Dermis microvascular lymphatic vessel endothelial cell (primary cell): ENCODE measurements around the gene ZNF280C. TPM values are rescaled to one million over a fixed set of nuclear protein-coding genes. Genes with fewer than 3 reads are reported as not detected.
"Not testable (repeated sequence)": the region's sequence is repeated elsewhere in the genome, so short reads cannot be mapped to it uniquely, and the experiment has no call there.

Experiments
- DNase-seq, 2 donors: peaks; one replicate each; pipeline versions ENCODE4 v3.0.0 to v3.0.0-alpha.2; 2010; ENCODE audit warnings: low read depth in 2 of 2
- total RNA-seq: library from RNA; depleted of rRNA; stranded (reverse); fragments of >200 nt; gene quantifications from 2 replicates; pipeline ENCODE4 v1.2.1, GENCODE V29; 2014

The ZNF280C gene
- total RNA-seq, 1 donor from 2014 or later, result 1.5 TPM

DNA sequence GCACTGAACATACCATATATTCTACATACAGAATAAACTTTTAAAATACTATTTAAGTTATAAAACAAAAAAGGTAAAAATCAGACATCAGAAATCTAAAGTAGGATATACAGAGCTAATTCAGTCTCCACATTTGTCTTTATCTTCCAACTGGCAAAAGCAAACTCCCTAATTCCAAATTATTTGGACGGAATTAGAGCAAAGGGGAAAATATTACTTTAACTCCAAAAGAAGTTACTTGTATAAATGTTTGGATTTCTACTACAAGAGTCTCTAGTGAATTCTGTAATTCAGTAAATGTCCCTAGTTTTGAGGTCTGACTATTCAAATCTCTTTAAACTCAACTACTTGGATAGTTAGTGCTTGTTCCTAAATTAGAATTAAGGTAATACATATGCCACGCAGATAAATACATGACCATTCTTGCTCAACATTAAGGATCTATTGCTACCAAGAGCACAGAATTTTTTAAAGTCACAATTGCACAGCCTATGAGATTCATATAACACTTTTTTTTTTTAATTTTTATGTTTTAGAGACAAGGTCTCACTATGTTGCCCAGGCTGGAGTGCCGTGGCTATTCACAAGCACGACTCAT is 7.3 kb downstream of the ZNF280C start:
- DNase-seq, result no peak

DNA sequence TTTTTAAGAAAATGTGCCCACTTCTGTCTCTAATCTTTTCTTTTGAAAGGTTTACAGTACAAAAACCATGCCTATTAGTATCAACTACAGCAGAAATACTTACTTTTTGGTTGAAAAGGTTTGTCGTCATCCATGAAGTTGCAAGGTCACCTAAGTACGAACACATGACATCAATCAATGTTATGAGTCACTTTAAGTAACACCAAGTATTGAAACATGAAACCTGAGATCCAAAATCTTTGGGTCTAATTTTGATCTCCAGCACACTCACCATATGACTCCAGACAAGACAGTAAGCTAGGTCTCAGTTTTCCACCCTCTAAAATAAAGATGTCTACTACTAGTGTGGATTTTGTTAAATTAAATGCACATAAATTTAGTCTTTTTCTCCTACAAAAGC is 8.4 kb downstream of the ZNF280C start:
- no peak for DNase-seq

DNA sequence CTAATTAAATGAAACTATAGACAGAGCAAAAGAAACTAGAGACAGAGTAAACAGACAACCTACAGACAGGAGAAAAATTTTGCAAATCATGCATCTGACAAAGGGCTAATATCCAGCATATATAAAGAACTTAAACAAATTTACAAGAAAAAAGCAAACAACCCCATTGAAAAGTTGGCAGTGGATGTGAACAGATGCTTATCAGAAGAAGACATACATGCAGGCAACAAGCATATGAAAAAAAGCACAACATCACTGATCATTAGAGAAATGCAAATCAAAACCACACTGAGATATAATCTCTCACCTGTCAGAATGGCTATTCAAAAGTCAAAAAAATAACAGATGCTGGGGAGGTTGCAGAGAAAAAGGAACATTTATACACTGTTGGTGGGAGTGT is 14.8 kb downstream of the ZNF280C start:
- DNase-seq, result no peak

DNA sequence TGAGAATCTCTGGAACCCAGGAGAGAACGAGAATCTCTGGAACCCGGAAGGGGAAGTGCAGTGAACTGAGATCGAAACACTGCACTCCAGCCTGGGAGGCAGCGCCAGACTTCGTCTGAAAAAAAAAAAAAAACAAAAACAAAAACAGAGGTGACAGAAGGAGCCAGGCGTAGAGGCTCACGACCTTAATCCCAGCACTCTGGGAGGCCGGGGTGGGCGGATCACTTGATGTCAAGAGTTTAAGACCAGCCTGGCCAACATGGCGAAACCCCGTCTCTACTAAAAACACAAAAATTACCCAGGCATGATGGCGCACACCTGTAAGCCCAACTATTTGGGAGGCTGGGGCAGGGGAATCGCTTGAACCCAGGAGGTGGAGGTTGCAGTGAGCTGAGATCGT is 17.0 kb downstream of the ZNF280C start:
- no peak for DNase-seq

DNA sequence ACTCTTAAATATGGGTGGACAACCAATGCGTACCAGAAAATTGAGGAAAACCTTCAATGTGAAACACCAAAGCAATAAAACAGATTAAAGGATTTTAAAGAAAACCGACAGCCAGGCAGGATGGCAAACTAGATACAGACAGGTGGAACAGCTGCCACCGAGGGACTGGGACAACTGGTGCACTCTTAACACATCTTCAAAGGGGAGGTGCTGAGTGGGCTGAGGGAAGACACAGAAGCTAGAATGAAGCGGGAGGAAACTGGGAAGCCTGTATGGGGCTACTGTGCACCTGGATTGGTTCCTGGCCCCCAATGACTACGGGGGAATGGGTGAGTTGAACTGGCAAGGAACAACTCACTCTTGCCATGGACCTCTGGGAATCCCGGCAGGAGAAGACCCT is 20.7 kb downstream of the ZNF280C start:
- no peak for DNase-seq

DNA sequence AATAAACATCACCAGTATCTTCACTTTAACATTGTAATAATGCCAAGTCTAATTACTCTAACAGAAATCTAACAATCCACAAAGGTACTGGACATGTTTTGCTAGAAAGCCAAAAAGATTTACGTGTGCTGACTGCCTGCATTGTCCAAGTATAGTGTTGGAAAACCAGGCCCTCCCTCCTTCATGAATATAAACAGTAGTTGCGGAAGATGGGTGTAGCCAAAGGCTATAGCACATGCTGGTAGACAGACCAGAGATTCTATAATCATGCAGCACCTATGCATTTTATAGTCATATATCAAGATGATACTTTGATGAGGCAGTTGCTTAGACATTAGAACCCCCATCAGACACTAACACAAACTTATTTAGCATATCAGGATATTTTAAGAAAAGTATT is 22.6 kb downstream of the ZNF280C start:
- DNase-seq, result no peak

DNA sequence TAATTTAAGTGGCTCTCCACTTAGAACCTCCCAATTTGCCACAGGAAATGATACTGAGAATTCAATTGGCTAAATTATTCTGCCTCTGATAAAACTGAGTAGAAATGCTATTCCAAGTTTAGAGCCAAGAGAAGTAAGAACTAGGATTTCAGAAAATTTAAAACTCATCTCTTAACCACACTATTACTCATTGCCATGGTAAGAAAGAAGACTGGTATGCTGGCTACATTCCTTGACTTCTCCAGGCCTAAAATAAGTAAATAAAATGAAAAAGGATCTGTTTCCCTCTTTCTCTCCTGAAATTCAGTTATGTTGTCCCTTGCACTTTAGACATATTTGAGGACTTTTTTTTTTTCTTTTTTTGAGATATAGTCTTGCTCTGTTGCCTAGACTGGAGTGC is 23.3 kb downstream of the ZNF280C start:
- DNase-seq, result no peak

DNA sequence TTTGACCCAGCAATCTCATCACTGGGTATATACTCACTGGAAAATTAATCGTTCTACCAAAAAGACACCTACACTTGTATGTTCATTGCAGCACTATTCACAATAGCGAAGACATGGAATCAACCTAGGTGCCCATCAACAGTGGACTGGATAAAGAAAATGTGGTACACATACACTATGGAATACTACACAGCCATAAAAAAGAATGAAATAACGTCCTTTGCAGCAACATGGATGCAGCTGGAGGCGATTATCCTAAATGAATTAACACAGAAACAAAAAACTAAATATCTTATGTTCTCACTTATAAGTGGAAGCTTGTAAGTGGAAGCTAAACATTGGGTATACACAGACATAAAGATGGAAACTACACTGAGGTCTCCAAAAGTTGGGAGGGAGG is 37.5 kb downstream of the ZNF280C start:
- not testable (repeated sequence) for DNase-seq

DNA sequence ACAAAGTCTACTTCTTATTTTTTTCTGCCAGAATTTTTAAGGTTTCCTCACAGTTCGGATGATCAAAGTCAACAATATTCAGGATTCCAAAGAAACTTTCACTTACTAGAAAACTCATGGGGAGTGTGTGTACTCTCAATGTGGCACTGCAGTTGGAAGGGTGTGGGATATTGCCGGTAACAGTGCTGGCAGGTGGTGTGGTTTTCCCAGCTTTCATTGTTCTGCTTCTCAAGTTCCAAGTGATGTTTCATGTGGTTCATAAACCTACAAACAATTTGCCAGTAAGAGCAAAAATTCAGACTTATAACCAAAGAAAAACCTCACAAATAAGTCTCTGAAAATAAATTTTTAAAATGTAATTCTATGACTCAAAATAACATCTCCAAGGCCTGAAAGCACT is 39.8 kb downstream of the ZNF280C start:
- DNase-seq, result no peak

DNA sequence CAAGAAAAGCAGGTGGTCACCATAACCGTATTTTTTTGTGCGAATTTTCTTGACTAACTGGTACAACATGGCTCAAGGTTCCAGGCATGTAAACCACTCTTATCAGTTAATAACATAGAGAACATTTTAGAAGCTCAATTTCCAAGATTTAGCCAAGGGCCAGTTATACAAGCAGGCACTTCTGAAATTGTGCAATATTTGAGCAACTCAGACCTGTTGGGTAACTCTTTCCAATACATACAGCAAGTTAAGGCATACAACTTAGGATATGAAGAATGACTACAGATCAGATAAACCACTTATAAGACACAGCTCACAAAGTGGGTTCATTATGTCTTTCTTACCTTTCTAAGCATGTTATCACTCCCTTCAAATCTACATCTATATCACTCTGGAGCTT is 43.9 kb downstream of the ZNF280C start:
- DNase-seq, result no peak

DNA sequence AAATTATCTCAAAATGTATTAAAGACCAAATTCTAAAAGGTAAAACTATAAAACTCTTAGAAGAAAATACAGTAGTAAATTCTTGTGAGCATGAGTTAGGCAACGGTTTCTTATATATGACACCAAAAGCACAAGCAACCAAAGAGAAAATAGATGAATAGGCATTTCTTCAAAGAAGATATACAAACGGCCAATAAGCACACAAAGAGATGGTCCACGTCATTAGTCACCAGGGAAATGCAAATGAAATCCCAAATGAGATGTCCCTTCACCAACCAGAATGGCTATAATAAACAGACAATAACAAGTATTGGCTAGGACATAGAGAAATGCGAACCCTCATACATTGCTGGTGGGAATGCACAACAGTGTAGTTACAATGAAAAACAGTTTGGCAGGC is 52.4 kb downstream of the ZNF280C start:
- peak in 1 of 2 donors; percentile 6 for DNase-seq

DNA sequence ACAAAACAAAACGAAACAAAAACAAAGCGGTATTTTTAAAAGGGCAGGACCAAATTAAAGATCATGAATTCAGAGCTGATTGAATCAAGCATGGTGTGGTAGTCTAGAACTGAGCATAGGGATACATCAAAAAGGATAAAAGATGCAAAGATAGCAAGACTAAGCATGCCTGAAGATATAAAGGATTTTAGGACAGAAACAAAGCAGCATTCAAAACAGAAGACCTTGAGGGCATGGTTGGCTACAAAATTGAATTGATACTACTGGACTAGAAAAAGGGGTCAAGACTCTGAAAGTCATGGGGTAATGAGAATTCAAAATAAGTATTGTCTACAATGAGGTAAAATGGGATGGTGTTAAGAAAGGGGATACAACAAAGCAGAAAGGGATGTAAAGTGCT is 55.3 kb downstream of the ZNF280C start:
- no peak for DNase-seq

DNA sequence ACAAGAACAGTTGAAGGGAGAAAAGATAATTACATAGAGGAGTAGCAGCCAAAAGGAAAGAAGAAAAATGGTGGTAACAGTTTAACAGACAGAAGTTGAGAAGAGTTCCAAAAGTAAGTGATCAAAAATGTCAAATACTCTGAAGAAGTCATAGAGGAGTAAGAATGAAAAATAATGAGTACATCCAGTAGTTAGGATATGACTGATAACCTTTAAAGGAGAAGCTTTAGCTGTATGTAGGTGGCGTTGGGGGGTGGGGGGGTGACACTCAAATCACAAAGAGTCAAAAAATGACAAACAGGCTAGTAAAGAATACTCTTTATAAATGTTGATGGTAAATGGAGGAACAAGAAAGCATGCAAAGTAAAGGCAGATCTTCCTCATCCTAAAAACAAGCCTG is 56.3 kb downstream of the ZNF280C start:
- no peak for DNase-seq

DNA sequence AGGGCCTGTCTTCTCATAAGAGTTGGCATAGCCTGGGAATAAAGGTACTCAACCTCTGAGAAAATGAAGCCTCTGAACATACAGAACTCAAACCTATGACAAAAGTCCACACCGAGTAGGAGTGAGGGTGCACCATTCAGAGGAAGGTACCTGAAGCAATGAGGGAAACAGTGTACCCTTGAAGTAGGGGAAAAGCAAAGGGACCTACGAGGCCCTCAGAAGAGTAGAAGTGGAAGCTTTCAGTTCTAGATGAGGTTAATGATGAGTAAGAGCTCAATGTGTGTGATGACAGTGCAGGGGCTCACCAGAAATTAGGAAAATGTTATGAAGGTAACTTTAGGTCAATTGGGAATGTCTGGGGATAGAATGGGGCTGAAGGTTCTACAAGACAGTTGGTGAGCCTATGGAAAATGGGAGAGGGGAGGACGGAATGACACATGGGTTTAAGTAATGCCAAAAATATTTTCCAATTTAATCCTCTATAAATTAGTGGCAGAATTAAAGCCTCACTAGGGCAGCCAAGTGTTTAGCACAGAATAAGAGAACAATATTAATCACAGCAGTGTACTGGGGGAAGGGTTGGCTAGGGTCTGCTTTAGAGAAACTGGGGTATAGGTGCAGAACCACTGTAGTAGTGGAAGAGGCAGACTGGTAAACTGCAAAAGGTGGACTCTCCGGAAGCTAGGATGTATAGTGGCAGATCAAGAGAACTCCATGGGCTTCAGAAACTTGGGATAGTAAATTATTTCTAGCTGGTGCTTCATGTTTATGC is 57.1 kb downstream of the ZNF280C start:
- no peak for DNase-seq

DNA sequence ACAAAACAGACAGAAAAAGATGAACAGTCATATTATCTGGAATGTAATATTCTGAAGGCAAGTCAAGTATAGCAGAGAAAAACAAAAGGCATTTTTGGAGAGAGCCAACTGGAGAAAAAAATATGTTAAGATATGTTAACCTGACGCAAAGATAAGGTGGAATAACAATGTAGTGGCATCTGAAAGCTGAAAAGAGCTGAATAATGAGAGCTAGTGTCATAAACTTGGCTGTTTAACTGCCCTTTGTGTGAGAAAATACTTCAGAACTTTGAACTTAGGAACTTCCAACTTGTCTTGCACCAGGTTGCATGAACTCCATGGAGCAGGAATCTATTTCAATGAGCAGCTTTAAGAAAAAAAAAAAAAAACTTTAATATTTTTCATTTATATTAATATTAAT is 64.1 kb downstream of the ZNF280C start:
- DNase-seq, result no peak

DNA sequence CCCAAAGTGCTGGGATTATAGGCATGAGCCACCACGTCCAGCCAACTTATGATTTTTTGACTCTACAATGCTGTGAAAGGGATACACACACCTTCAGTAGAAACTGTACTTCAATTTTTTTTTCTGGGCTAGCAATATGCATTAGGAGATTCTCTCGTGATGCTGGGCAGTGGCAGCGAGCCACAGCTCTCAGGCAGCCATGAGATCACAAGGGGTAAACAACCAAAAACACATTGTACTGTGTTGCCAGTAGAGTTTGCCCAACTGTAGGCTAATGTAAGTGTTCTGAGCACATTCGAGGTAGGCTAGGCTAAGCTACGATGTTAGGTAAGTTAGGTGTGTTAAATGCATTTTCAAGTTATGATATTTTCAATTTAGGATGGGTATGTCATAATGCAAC is 71.2 kb downstream of the ZNF280C start:
- no peak for DNase-seq

DNA sequence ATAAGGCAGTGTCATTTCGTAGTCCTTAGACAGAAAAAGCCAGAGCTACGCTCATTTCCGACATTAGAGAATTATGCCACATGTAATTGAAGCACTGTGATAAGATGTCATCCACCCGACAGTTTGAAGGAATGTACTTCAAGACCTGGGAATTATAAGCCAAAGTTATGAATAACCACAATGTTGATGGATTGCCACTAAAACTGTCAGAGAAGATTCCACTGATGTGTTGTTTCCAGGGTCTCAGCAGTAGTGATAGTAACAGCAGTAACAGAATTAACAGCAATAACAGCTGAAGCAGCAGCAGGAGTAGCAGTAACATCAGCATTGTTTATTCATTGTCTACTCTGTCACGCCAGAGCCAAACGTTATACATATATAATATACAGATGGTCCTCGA is 72.2 kb downstream of the ZNF280C start:
- no peak for DNase-seq

DNA sequence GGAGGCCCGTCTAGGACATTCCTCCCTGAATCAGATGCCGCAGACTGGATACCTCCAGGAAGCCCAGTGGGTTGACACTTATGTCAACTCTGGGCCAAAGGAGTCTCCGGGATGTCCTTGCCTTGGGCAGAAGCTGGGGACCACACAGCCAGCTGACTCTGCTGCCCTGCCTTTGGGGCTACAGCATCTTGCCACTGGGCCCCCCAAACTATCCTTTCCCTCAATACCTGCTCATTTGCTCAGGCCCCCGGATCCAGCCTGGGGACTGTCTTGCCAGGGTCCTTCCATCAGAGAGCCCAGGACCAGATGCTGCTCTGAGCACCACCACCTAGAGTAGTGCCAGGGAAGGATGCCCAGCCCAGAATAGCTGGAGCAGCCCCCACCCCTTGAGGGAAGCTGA is 77.9 kb downstream of the ZNF280C start:
- DNase-seq, result no peak

DNA sequence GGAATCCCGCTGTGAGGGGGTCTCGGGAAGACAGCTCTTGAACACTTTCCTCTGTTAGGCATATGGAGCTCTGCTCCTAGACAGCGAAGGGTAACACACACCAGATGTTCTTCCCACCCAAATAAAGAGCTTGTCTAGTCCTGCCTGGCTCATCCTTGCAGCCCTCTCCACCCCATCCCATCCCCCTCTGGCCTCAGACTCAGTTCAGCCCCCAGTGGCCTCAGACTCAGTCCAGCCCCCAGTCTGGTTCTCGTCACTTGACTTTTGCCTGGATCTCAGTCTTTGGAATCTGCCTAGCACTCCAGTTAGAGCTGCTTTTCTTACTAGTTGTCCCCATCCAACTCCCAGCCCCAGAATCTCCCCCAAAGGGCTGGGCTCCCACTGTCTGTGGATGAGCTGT is 82.0 kb downstream of the ZNF280C start:
- no peak for DNase-seq

DNA sequence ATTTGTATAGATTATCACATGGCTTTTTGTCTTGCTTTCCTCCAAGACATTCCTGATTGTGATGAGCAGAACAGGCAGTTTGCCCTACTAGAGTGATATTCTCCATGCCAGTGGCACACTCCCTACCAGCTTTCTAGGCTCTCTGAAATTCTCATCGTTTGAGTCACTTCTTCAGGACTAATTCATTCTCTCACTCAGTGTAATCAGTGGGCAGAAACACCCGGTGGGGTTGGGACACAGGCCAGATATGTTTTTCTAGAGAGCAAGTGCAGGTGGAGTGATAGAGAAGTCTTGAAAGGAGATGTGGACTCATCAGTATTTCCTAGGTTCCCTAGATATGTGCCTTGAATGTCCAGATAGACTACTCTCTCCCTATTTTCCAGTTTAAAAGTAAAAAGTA is 83.8 kb downstream of the ZNF280C start:
- no peak for DNase-seq

DNA sequence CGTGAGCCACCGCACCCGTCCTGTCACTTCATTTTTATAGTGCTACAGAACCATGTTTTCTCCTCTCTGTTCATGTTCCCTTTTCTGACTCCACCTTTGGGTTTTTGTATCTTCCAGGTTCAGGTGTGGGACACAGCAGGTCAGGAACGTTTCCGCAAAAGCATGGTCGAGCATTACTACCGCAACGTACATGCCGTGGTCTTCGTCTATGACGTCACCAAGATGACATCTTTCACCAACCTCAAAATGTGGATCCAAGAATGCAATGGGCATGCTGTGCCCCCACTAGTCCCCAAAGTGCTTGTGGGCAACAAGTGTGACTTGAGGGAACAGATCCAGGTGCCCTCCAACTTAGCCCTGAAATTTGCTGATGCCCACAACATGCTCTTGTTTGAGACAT is 84.5 kb downstream of the ZNF280C start:
- DNase-seq, result no peak

DNA sequence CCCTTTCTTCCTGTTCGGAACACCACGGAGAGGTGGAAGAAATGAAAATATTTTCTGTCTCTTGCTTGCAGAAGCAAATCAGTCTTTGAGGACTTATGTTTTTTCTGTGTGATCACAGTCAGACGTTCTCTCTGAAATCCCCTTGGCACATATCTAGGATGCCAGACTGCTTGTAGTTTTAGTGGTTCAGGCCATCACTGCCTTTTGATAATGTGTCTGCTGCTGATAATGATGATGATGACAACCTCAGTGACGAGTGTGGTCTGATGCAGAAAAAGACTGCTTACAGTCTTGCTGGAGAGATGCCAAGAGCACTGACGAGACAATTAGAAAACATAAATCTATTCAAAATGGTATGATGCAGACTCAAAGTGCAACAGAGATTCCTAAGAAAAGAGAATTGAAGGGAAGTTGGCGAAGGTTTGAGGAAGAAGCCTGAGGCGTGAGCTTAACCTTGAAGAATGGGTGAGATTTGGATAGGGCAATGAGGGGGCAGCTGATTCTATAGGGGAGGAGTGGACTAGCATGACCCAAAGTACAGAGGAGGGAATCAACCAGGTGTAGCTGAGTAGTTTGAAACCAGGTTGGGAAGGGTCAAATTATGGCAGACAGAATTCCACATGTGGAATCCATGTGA is 89.0 kb downstream of the ZNF280C start:
- DNase-seq, result peak in 1 of 2 donors; percentile 44

DNA sequence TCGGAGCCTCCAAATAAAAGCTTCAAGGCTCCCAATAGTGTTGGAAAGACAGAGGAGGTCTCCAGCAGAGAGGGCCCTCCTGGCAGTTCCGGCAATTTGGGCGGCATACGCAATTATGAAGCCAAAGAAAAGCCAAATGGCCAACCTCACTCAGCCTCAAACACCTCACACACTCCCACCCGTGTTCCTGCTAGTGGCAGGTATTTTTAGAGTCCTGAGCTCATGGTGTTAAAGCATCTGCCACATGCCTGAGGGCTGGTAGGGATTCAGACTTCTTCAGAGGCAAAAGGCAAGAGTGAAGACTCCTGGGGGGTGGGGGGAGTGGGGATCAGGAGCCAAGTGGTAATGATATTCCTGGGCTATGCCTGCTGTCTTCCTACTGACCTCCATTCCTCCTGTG is 89.5 kb downstream of the ZNF280C start:
- no peak for DNase-seq
